PC-9 (cell line): ENCODE results near the gene SORBS2. TPM values are rescaled to one million over a fixed set of nuclear protein-coding genes. Genes with fewer than 3 reads are reported as not detected.

Experiments used
- BruUV-seq: library from RNA; stranded (reverse); fragments of 400-500 nt; replicated peaks from 2 replicates; lab custom pipeline; 2021; lab: Mats Ljungman, UMichigan
- CTCF ChIA-PET: fragments of 300-600 bp; sonication (Branson Sonifier 250); formaldehyde crosslinking; loops from one replicate; lab custom pipeline; 2022; ENCODE audit warnings: antibody characterized with exemption; lab: Charles Lee
- POLR2A ChIA-PET: fragments of 300-600 bp; sonication (Branson Sonifier 250); formaldehyde crosslinking; loops from one replicate; lab custom pipeline; 2022; ENCODE audit warnings: antibody characterized with exemption; ENCODE audit not compliant: unreplicated experiment; lab: Charles Lee
- DNase-seq, 2 experiments: peaks; one replicate each; pipeline versions ENCODE4 v3.0.0 to v3.0.0-alpha.2; 2015 to 2022; ENCODE audit warnings: mixed read lengths in 1 of 2
- H2AFZ ChIP-seq: fragments of 200-600 bp; sonication (generic); 2 replicates; pipeline ENCODE4 v1.8.1; 2017; ENCODE audit warnings: antibody characterized with exemption
- H3F3A ChIP-seq: fragments of 200-600 bp; sonication (generic); 2 replicates; pipeline ENCODE4 v1.8.1; 2017; ENCODE audit warnings: antibody characterized with exemption, mild to moderate bottlenecking, low read depth; ENCODE audit not compliant: insufficient read depth
- H3K27ac ChIP-seq: fragments of 200-600 bp; sonication (generic); 2 replicates; pipeline ENCODE4 v1.6.1; 2016; ENCODE audit warnings: mixed run types
- H3K27me3 ChIP-seq: fragments of 200-600 bp; sonication (generic); 2 replicates; pipeline ENCODE4 v1.6.1; 2016; ENCODE audit warnings: low read depth, mixed run types; ENCODE audit not compliant: insufficient read depth
- H3K36me3 ChIP-seq: fragments of 200-600 bp; sonication (generic); 2 replicates; pipeline ENCODE4 v1.6.1; 2016; ENCODE audit warnings: low read depth, mixed run types
- H3K4me1 ChIP-seq: fragments of 200-600 bp; sonication (generic); replicated peaks from 2 replicates; pipeline ENCODE4 v1.6.1; 2016; ENCODE audit warnings: mixed run types; ENCODE audit not compliant: insufficient read depth
- H3K4me2 ChIP-seq: fragments of 200-600 bp; sonication (generic); 2 replicates; pipeline ENCODE4 v1.6.1; 2017; ENCODE audit warnings: mixed run types
- H3K4me3 ChIP-seq: fragments of 200-600 bp; sonication (generic); 2 replicates; pipeline ENCODE4 v1.6.1; 2016; ENCODE audit warnings: mixed run types
- H3K79me2 ChIP-seq: fragments of 200-600 bp; sonication (generic); 2 replicates; pipeline ENCODE4 v1.6.1; 2017; ENCODE audit warnings: low read depth, mixed run types
- H3K9me2 ChIP-seq: fragments of 200-600 bp; sonication (generic); 2 replicates; pipeline ENCODE4 v1.8.1; 2017; ENCODE audit warnings: mild to moderate bottlenecking; ENCODE audit not compliant: insufficient read depth
- H3K9me3 ChIP-seq: fragments of 200-600 bp; sonication (generic); 2 replicates; pipeline ENCODE4 v1.8.1; 2016; ENCODE audit warnings: low read depth; ENCODE audit not compliant: insufficient read depth
- H4K20me1 ChIP-seq: fragments of 200-600 bp; sonication (generic); 2 replicates; pipeline ENCODE4 v1.8.1; 2017; ENCODE audit not compliant: insufficient read depth
- CTCF ChIP-seq: fragments of 200-600 bp; sonication (generic); conservative IDR thresholded peaks from 2 replicates; pipeline ENCODE4 v1.6.1; 2017; ENCODE audit warnings: mixed run types, antibody characterized with exemption, mild to moderate bottlenecking, moderate library complexity
- EZH2 ChIP-seq: fragments of 200-600 bp; sonication (generic); IDR thresholded peaks from 2 replicates; pipeline ENCODE4 v1.8.0; 2017; ENCODE audit warnings: antibody characterized with exemption, low read depth
- intact Hi-C: fragments of 100-400 bp; cut with micrococcal nuclease; formaldehyde crosslinking; loops from one replicate; pipeline ENCODE4 v1.10.0; 2022; ENCODE audit not compliant: unreplicated experiment
- total RNA-seq: library from RNA; stranded (reverse); gene quantifications from 2 replicates; pipeline ENCODE4 v1.2.3, GENCODE V29; 2021

The SORBS2 gene
- total RNA-seq, 1 experiment from 2014 or later = 16.4 TPM

GRCh38 chr4:185592845-185593488, 219.0 kb downstream of the SORBS2 start:
- Histone ChIP-seq H3K27ac (no peak overlapping the region), H3K27me3 (no peaks in the 10 kb centered on the region), H3K36me3 (no peaks in the 10 kb centered on the region), H3K4me1 (peaks cover 14% of the 10 kb centered on the region), H3F3A (no peaks in the 10 kb centered on the region; the same call in 1 of the 2 replicates), H3K4me2 (no peak overlapping the region), H2AFZ (no peak overlapping the region), H3K9me3 (no peaks in the 10 kb centered on the region), H3K79me2 (no peaks in the 10 kb centered on the region), H3K4me3 (no peak overlapping the region), H4K20me1 (no peaks in the 10 kb centered on the region), H3K9me2 (no peaks in the 10 kb centered on the region)
- no peak for TF ChIP-seq EZH2
- TF ChIP-seq CTCF = no peak
- no peak for DNase-seq
- intact Hi-C loops = loop anchor here (10.0 kb wide), 2 partner anchors 198 to 388 kb away; partner anchors contain the start of genes ANKRD37, CFAP97, LRP2BP and SNX25
- POLR2A ChIA-PET = no interaction called here
- CTCF ChIA-PET = no interaction called here
- BruUV-seq = no TSS peak

GRCh38 chr4:185592438-185592837, 219.6 kb downstream of the SORBS2 start:
- Histone ChIP-seq H3K36me3 (no peaks in the 10 kb centered on the region), H4K20me1 (no peaks in the 10 kb centered on the region), H3K9me2 (no peaks in the 10 kb centered on the region), H3F3A (no peaks in the 10 kb centered on the region; the same call in 1 of the 2 replicates), H3K4me2 (no peak overlapping the region), H2AFZ (no peak overlapping the region), H3K9me3 (no peaks in the 10 kb centered on the region), H3K27ac (no peak overlapping the region), H3K4me1 (peaks cover 14% of the 10 kb centered on the region), H3K4me3 (no peak overlapping the region), H3K79me2 (no peaks in the 10 kb centered on the region), H3K27me3 (no peaks in the 10 kb centered on the region)
- no peak for DNase-seq
- POLR2A ChIA-PET = no interaction called here
- no TSS peak for BruUV-seq
- CTCF ChIA-PET = no interaction called here
- intact Hi-C loops = loop anchor here (10.0 kb wide), 2 partner anchors 198 to 388 kb away; partner anchors contain the start of genes ANKRD37, CFAP97, LRP2BP and SNX25
- TF ChIP-seq EZH2 (no peak), CTCF (no peak)

GRCh38 chr4:185591679-185592141, 220.3 kb downstream of the SORBS2 start:
- no peaks in the 10 kb centered on the region for H3K9me3 ChIP-seq
- CTCF ChIA-PET = no interaction called here
- intact Hi-C loops = loop anchor here (10.0 kb wide), 2 partner anchors 197 to 387 kb away; partner anchors contain the start of genes ANKRD37, CFAP97, LRP2BP and SNX25
- DNase-seq = peak in 1 of 2 experiments; percentile 84
- no peak overlapping the region for H3K27ac ChIP-seq
- H3K36me3 ChIP-seq = no peaks in the 10 kb centered on the region
- no peaks in the 10 kb centered on the region; the same call in 1 of the 2 replicates for H3F3A ChIP-seq
- POLR2A ChIA-PET = no interaction called here
- BruUV-seq = no TSS peak
- peak overlapping the region; percentile 49 for H3K4me2 ChIP-seq
- no peaks in the 10 kb centered on the region for H3K79me2 ChIP-seq
- H3K4me3 ChIP-seq = peak overlapping the region; percentile 1; the same call in 1 of the 2 replicates
- no peaks in the 10 kb centered on the region for H3K27me3 ChIP-seq
- TF ChIP-seq CTCF = no peak
- no peak for TF ChIP-seq EZH2
- H4K20me1 ChIP-seq = no peaks in the 10 kb centered on the region
- no peaks in the 10 kb centered on the region for H3K9me2 ChIP-seq
- peaks cover 14% of the 10 kb centered on the region for H3K4me1 ChIP-seq
- H2AFZ ChIP-seq = 0 out of 2 replicates have a peak overlapping the region, but pooled peaks have one; percentile 9
